Measurements from ENCODE around the gene PTPRM. TPM values are rescaled to one million over a fixed set of nuclear protein-coding genes. Genes with fewer than 3 reads are reported as not detected.

PTPRM gene
- total RNA-seq, 1 experiment from 2014 or later = 1.4 TPM

DNA sequence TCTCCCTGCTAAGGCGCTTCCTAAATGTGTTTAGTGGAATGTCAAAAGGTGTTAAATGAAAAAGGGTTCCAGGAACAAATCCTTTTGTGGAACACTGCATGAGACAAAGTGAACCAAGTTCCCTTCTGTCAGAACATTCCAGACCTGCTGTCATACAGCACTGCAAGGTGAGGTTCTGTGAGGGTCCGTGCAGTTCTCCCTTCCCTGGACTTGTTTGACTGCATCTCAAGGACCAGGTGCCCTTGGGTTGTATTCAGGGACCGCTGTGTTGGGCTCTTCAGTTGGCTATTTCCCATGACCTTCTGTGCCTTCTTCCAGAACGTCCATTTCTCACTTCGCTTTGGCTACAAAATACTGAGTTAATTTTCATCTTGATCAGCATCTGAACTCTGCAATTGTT lies 328.2 kb downstream of the PTPRM start:
- DNase-seq (ENCODE audit: low spot score) = no peak

DNA sequence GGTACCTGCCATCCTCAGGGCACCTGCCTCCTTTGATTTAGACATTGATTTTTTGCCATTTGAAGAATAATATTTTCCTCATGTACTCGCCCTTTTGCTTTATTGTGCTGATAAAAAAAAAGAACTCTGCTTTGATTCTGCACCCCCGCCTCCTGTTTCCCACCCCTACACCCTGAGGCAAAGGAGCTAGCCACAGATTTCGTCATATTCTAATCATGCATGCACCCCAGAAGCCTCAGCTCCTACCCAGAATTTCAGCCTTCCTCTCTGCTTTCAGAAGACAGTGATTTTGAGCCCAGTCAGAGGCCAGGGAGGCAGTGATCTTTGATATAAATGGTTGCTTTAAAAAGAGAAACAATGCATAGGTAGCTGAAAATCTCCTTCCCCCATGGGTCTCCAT lies 329.0 kb downstream of the PTPRM start:
- no peak for DNase-seq (ENCODE audit: low spot score)

DNA sequence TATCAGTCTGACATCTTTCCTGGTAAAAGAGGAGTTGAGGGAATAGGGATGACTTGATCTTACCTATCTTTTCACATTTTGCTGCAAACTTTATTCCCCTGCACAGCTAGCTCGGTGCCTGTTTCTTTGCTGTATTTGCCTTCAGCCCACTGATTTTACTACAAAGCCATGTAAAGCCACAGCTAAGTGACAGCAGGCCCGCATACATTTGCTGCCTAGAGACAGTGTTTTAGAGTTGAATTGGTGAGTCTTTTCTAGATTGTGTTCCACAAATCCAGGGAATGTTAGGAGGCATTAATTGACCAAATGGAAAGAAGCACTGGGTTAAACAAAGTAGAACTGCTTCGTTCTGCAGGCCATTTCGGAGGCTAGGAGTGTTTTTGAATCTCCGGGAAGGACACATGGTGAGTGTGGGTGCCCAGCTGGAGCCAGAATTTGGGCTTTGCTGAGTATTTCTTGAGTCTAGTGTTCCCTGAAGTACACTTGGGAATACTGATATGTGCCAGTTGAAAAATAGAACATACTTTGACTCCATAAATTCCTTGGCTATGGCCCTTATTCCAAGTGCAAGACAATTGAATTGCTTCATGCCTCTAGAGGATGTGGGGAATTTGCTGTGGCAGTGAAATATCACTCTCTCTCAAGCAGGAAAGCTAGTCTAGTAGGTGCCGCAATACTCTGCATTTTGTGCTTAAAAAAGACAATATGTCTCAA lies 329.8 kb downstream of the PTPRM start:
- DNase-seq (ENCODE audit: low spot score) = no peak

DNA sequence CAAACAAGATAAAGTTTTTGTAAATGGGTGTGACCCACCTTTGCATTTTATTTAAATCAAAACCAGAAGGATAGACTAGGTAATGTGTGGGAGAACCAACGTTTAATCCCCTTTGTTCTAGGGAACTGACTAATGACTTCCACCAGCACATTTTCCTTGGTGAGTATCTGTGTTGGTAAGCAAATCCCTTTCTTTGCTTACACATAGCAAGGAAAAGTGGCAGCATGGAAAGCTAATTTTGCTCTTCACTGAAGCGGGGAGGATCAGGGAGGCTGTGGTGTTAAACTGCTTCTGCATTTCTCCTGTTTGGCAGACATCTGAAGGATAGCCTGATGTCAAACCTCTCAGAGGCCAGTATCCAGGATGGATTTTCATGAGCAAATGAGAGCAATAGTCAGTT lies 331.1 kb downstream of the PTPRM start:
- no peak for DNase-seq (ENCODE audit: low spot score)

DNA sequence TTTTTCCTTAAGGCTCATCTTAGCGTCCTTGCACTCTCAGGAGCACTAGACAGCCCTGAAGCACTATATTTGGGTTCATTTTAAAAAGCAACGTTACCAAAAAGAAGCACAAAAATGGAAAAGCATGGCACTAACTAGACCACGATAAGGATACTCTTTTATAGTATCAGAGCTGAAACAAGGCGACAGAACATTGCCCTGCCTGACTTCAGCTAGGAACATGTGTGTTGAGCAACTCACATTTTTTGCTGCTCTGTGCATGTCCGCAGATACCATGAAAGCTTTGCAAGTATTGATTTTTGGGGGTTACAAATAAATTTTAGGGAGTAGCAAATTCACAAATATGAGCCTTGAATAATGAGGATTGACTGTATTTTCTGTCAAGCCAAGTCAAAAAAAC lies 332.0 kb downstream of the PTPRM start:
- DNase-seq (ENCODE audit: low spot score) = no peak

DNA sequence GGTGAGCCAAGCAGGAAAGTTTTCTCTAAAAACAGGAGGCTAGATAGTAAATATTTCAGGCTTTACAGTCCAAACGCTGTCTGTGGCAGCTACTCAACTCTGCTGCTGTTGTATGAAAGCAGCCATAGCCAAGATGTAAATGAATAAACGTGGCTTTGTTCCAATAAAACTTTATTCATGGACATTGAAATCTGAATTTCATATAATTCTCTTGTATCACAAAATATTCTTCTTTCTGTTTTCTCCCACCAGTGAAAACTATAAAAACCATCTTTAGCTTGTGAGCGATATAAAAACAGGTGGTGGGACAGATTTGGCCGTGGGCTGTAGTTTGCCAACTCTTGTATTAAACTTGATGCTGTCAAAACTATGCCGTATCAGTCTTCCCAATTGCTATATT lies 333.0 kb downstream of the PTPRM start:
- DNase-seq (ENCODE audit: low spot score) = no peak

DNA sequence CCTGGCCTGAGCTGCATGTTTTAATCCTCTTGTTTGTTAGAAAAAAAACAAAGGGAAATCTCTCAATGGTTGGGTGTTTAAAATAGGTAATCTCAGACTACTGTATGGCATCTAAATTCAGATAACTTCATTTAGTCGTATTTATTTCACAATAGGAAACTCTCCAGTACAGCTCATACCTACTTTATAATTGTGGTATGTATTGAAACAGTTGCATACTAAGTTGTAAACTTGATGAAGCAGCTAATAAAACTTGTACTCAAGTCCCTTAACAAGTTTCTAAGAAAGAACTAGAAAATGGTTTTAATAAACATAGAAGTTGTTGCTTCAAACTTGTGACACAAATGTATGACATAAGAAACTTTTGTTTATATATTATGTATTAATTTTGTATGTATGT lies 334.5 kb downstream of the PTPRM start:
- DNase-seq (ENCODE audit: low spot score) = no peak

DNA sequence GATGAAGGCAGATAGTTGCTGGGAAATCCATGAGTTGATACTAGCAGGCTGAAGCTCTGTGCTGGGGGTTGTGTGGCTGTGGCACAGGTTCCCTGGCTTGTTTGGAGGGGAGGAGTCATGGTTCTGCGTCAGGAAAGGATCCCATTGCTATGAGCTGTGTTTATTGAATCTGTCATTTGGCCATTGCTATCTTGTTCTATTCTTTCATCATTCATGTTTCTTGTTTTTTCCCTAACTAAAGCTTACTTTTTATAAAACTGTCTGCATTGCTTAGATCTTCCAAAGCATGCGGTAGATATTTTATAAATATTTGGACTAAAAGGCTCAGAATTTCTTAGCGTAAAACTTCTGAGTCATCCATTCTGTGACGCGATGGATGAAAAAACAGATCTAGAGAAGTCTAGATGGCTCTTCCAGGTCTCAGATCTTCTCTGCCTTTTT lies 335.3 kb downstream of the PTPRM start:
- no peak for DNase-seq (ENCODE audit: low spot score)

DNA sequence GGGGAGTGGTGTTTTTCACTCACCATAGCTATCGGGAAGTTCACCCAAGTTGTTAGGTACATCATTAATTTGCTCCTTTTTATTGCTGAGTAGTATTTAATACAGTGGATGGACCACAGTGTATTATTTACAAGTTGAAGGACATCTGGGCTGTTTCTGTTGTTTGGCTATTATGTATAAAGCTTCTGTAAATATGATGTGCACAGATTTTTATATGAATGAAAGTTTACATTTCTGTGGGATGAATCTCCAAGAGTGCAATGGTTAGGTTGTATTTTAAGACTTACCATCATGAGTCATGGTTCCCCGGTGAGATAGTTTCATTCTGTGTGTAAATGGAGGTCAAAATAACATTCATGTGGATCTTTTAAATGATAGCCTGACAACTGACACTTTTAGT lies 337.4 kb downstream of the PTPRM start:
- DNase-seq (ENCODE audit: low spot score) = no peak

DNA sequence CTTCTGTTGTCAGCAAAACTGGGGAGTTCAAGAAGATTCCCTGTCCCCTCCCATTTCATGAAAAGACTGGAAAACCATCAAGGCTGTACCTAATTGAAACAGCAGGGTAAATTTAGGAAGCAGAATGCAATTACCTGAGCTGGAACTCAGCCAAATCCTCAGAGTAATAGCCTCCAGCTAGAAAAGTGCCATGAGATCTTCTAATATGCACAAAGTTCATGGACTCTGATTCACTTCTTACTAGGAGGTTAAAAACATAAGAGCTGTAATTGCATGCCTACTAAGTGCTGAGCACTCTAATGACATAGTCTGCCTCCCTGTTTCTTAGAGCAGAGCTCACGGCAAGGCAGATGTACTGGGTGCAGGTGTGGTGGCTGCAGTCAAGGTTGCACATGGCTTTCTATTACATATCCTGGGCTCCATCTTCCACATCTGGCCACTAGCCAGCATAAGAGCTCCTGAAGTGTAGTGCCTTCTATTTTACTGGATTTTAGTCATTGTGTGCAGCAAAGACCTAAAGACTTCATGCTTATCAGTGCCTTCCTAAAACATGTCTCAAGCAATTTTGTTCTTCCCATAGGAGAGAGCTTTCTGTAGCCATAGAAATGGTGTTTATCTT lies 341.7 kb downstream of the PTPRM start:
- peak; percentile 14 for DNase-seq (ENCODE audit: low spot score)

DNA sequence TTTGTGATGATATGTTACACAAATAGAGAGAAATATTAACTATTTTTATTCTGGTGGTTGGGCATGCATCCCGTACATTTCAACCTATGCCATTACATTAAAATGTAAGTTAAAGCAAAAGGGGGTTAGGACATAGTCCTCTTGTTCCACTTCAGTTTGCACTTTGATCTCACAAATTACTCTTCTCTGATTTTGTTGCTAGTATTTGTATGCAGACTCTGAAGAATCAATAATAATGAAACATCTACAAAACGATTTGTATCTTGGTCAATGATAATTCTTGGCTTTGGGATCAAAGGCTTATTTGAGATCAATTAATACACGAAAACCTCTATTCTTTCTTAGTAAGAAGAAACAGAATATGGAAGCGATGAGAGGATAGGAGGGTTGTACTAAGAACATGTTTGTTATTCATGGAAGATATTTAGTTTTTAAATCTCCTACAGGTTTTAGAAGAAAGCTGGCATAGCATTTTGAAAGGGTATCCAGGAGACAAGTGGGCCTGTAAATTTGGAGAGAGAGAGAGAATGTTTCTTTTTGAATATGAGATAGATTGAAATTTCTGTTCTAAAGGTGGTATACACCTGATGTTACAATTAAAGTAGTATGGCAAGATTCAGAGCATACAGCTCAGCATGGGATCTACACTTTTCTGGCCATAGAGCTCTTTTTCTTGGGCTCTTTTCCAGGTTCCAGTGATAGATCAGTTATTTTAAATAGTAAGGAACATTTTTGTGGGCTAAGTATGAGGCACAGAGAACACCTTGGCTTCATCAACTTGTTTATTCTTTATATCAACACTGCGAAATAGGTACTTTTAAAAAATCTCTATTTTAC lies 347.9 kb downstream of the PTPRM start:
- DNase-seq (ENCODE audit: low spot score) = no peak

DNA sequence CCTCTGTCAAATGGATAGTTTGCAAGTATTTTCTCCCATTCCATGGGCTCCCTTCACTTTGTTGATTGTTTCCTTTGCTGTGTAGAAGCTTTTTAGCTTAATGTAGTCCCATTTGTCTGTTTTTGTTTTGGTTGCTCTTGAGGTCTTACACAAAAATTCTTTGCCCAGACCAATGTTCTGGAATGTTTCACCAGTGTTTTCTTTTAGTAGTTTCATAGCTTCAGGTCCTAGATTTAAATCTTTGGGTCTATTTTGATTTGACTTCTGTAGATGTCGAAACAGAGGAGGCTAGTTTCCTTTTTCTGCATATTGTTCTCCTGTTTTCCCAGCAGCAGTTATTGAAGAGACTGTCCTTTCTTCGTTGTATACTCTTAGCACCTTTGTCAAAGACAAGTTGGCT lies 351.6 kb downstream of the PTPRM start:
- no peak for DNase-seq (ENCODE audit: low spot score)

DNA sequence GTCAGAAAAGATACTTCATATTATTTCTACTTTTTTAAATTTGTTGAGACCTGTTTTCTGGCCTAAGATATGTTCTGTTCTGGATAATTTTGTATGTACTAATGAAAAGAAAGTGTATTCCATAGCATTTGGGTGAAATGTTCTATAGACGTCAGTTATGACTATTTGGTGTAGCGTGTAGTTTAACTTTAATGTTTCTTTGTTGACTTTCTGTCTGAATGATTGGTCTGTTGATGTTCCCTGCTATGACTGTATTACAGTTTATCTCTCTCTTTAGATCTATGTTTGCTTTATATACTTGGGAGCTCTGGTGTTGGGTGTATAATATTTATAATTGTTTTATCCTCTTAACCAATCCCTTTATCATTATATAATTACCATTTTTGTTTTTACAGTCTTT lies 352.4 kb downstream of the PTPRM start:
- no peak for DNase-seq (ENCODE audit: low spot score)

DNA sequence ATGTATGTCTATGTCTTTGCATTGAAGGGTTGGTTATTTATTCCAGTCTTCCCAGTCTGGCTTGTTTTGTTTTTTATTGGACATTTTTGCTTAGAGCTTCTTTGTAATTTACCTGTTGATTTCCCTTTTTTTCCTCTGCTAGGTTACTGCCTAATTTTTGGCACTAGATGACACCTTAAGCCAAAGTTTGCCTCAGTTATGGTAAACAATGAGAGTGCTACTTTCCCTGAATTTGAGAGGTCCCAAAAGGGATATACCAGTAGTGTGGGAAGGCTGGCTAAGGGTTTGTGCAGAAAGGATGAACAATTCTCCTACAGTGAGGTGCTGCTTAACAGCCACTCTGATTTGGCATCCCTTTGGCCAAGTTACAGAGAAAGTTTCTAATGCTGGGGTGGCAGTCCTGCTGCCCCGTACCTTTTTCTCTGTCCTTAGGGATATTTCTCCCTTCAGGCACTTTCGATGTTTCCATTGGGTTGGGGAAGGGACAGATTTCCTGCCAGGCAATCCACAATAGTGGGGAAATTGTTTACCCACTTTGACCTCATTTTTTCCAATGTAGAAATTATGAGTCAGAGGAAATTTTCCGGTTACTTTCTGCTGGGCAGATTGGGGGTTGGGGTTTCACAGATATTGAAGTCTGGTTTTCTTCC lies 354.9 kb downstream of the PTPRM start:
- DNase-seq (ENCODE audit: low spot score) = no peak

DNA sequence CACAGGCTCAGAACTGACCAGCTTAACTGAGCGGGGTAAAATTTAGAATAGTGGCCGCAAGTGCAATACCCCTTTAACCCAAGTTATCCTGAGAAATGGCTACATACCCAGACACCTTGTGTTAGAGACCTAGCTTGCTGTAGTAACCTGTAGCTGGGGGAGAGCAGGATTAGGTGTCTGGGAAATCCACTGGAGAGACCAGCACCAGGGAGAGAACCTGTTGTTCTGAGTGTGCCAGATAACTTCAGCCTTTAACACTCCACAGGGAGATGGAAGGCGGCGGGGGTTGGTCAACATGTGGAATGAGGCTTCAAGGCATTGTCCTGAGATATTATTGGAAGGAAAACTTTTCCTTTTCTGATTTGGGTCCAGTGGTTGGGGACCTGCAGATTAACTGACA lies 356.0 kb downstream of the PTPRM start:
- no peak for DNase-seq (ENCODE audit: low spot score)

DNA sequence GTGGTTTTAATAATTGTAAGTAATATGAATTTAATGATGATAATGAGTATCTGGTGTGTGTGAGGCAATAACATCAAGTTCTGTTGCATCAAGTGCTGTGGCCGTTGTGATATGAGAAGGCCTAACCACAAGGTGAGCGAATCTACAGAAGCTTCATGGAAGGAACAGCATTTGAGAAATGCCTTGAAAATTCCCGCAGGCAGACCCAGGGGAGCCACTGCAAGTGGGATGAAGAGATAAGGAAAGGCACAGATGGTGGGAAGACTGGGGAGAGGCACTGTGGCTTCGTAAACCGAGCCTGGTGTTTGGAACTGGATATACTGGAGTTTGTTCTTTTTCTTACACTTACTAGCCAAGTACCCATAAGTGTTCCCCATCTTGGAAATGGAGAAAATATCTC lies 357.5 kb downstream of the PTPRM start:
- no peak for DNase-seq (ENCODE audit: low spot score)

DNA sequence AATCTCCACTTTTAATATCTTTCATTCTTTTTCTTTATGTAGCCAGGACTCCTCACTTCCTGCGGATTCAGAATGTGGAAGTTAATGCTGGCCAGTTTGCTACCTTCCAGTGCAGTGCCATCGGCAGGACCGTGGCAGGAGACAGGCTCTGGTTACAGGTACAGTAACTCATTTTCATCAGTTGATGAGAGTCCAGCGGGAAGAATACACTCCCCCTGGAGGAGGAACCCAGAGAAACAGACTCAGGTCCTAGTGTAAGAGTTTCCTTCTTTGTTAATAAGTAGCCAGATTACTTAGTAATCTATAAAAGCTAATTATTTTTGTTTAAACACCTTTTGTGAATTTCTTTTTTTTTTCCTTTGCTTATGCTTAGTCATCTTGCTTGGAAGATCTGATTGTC lies 359.4 kb downstream of the PTPRM start:
- DNase-seq (ENCODE audit: low spot score) = peak; percentile 56

DNA sequence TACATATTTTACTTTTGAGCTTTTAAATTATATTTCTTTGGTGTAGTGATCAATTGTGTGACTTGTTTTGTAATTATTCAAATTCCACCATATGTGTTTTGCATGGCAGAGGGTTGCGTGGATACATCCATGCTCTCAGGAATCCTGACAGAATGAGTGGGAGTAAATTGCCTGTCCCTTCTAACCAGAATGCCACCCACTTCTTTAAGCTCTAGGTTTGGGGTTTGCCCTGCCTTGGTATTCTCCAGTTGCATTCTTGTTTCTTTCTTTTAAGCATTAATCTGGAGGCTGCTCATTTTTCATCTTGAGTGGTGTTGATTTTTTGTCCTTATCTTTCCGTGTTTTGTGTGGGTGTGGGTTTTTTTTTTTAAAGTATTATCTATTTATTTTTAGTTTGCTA lies 360.0 kb downstream of the PTPRM start:
- no peak for DNase-seq (ENCODE audit: low spot score)

DNA sequence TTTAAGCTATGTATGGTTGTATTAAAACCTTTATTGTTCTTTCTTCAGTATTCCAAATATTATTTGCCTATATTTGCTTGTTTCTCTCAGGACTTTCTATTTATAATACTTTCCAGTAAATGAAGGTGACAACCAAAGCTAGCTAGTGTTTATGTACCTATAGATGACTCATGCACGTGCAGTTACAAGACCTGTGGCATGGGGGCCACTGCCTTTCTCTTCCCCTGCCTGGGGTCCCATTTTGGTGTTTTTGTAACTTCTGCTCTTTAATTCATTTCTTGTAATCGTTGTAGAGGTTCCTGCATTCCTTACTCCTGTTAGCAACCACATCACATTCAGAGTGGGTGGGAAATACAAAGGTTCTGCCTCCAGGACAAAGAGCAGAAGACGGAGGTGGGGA lies 364.6 kb downstream of the PTPRM start:
- no peak for DNase-seq (ENCODE audit: low spot score)

DNA sequence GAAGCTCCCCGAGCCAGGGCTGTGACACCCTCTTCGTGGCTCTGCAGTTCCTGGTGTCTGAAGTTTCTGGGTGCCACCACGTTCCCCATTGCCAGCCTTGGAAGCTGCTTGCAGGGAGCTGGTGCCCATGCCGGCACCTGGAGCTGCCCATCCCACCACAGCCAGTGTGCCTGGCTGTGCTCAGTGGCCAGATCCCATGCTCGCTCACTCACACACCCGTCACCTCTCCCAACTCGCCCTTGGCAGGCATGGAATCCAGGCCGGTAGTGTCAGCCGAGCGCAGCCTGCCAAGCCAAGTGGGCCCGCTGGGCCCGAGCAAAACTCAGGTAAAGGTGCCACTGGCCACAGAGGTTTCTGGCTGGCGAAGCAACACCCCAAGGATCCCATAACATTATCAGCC lies 370.2 kb downstream of the PTPRM start:
- no peak for DNase-seq (ENCODE audit: low spot score)

DNA sequence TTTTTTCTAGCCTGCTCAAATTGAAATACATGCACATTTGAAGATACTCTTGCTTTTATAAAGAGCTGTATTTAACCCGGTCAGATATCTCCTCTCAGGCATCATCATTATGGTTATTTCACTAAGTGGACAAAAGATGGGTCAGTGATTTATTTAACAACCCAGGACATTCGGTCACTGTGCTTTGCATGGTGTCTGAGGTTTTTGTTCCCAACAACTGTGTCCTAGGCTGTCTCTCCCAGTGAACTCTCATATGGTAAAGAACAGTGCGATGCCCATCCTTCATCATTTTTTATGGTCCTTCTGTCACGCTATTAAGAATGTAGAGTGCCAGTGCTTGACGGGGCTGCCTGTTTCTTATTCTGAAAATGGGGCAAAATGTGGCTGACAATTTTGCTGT lies 372.4 kb downstream of the PTPRM start:
- DNase-seq (ENCODE audit: low spot score) = no peak

DNA sequence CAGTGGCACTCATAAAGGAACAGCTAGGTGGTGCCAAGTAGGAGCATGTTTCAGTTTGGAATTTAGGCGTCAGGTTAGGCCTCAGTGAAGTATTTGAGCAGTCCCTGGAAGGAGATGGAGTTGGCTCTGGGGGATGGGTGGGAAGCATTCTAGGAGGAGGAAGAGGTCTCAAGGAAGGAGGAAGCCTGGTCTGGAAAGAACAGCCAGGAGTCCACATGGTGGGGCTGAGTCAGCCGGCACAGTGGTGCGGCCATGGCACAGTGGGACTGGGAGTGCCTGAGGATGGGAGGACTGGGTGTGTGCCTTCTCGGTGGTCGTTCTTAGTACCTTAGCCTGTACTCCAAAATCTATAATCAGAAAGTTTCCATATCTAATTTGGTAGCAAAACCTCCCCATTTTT lies 373.3 kb downstream of the PTPRM start:
- no peak for DNase-seq (ENCODE audit: low spot score)

Measured in HT-29 (cell line).